ENCODE measurements around the gene BOD1L1. TPM values are rescaled to one million over a fixed set of nuclear protein-coding genes. Genes with fewer than 3 reads are reported as not detected.

The BOD1L1 gene
- 10 to 100 TPM; 42.8 to 45.1 TPM for total RNA-seq

DNA sequence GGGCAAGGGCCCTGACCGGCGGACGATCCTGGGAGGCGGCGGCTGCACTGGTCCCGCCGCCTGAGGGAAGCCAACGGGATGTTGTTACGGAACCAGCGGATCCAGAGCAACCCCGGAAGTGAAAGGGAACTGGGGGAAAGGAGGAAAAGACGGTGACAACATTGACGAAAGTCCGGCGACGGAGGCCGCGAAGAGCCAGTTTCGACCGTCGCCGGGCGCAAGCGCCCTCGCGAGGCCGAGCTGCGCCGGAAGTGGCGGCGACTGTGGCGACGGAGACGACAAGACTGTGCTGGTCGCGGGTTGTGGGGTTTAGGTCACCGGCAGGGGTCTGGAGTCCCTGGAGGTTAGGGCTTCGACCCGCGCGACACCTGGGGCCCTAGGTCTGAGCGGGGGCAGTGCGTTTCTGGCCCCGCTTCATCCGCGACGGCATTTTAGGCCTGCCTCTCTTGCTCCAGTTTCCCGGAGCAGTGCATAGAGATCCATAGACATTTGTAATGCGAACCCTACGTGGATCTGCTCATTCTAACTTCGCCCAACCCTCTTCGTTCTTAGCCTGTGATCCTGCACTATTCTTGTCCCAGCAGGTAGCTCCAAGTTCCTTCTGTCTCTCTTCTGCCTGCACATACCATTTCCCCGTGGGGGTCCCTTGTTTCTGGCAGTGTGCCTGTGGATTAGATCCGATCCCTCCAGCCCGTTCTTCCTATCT lies at the start of gene BOD1L1:
TSS of gene BOD1L1 (minus strand) at position 120 of the 706 bp plus-strand sequence. CDS start 138 bp downstream, outside the sequence.
- Mint-ChIP-seq H3K27me3 (ENCODE audit: low read depth) (no peaks in the 10 kb centered on the region), H3K9me3 (no peaks in the 10 kb centered on the region), H3K27ac (peak within 1 kb of the TSS; percentile 96), H3K4me3 (peak within 1 kb of the TSS; percentile 93 to 96), H3K4me1 (ENCODE audit: low read depth) (peaks cover 35% of the 10 kb centered on the region), H3K36me3 (ENCODE audit: insufficient read depth in 2 of 2) (peaks cover 3 to 5% of the 10 kb centered on the region in 2 donors)
- peak; percentile 86 to 90 for DNase-seq
- peak; percentile 89 to 90 for ATAC-seq (replicated peaks in 1 of 2)

DNA sequence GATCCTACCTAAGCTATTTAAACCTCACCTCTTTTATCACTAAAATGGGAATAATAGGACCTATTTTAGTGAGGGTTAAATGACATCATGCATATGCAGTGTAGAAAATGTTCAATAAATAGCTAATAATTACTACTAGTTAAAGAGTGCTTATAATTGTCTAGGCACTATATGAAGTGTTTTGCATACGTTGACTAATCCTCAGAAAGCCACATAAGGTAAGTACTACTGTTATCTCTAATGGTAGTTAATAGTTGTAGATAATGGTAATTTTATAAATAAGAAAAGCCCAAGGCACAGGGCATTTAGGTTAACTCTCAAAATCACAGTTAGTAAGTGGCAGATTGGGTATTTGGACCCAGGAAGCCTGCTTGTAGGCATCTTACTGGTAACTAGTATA lies 47.4 kb upstream of the BOD1L1 start:
- no peaks in the 10 kb centered on the region for H3K27me3 Mint-ChIP-seq (ENCODE audit: low read depth)
- no peak overlapping the region for H3K27ac Mint-ChIP-seq
- DNase-seq (no peak), ATAC-seq (replicated peaks in 1 of 2) (no peak)
- H3K9me3 Mint-ChIP-seq: peaks cover 11 to 16% of the 10 kb centered on the region in 2 donors
- H3K4me1 Mint-ChIP-seq (ENCODE audit: low read depth): no peaks in the 10 kb centered on the region
- H3K4me3 Mint-ChIP-seq: no peak overlapping the region
- H3K36me3 Mint-ChIP-seq (ENCODE audit: insufficient read depth in 2 of 2): no peaks in the 10 kb centered on the region

- no peak overlapping the region for H3K27ac Mint-ChIP-seq
- DNase-seq (no peak), ATAC-seq (replicated peaks in 1 of 2) (no peak)
- H3K27me3 Mint-ChIP-seq (ENCODE audit: low read depth): no peaks in the 10 kb centered on the region
- peaks cover 6 to 8% of the 10 kb centered on the region in 2 donors for H3K9me3 Mint-ChIP-seq
- H3K4me1 Mint-ChIP-seq (ENCODE audit: low read depth): no peaks in the 10 kb centered on the region
- H3K4me3 Mint-ChIP-seq: no peak overlapping the region
- H3K36me3 Mint-ChIP-seq (ENCODE audit: insufficient read depth in 2 of 2): peaks cover 0 to 1% of the 10 kb centered on the region in 2 donors
Observed at GRCh38 chr4:13673167-13673566, 45.6 kb upstream of the BOD1L1 start.

- DNase-seq (no peak), ATAC-seq (replicated peaks in 1 of 2) (no peak)
- no peak overlapping the region for H3K4me3 Mint-ChIP-seq
- H3K27ac Mint-ChIP-seq: no peak overlapping the region
- no peaks in the 10 kb centered on the region for H3K9me3 Mint-ChIP-seq
- H3K27me3 Mint-ChIP-seq (ENCODE audit: low read depth): no peaks in the 10 kb centered on the region
- no peaks in the 10 kb centered on the region for H3K4me1 Mint-ChIP-seq (ENCODE audit: low read depth)
- H3K36me3 Mint-ChIP-seq (ENCODE audit: insufficient read depth in 2 of 2): peaks cover 0 to 1% of the 10 kb centered on the region in 2 donors
Observed at GRCh38 chr4:13670456-13671160, 43.1 kb upstream of the BOD1L1 start.

DNA sequence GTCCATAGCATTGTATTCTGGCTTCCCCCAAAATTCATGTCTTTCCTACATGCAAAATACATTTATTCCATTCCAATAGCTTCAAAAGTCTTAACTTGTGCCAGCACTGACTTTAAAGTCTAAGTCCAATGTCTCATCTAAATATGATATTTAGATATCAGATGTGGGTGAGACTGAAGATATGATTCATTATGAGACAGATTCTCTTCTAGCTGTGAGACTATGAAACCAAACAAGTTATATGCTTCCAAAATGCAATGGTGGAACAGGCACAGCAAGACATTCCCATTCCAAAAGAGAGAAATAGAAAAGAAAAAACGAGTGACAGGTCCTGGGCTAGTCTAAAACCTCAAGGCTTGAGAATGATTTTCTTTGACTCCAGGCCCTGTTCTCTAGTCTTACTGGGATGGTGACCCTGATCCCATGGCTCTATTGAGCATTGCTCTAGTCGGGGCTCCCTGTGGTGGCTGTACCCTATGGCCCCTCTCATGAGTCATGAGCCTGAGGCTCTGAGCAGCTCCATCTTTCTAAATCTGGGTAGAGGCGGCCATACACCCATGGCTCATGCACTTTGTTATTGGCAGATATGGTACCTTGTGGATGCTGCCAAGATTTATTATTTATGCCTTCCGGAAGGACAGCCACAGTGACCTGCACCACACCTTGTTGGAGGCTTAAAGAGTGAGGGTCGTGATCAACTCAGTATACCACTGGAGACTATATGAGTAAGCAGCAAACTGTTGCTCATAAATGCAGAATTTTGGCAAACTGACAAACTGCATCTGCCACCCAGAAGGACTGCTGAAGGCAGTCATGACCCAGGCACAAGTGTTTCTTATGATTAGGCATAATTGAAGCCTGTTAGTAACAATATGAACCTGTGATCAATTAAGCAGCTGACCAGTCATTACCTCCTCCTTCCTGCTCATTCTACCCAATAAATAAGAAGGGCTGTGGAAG lies 38.5 kb upstream of the BOD1L1 start:
- ATAC-seq (replicated peaks in 1 of 2) (no peak), DNase-seq (no peak)
- Mint-ChIP-seq H3K4me3 (no peak overlapping the region), H3K9me3 (no peaks in the 10 kb centered on the region), H3K27ac (no peak overlapping the region), H3K27me3 (ENCODE audit: low read depth) (no peaks in the 10 kb centered on the region), H3K4me1 (ENCODE audit: low read depth) (no peaks in the 10 kb centered on the region), H3K36me3 (ENCODE audit: insufficient read depth in 2 of 2) (peaks cover 0 to 1% of the 10 kb centered on the region in 2 donors)

GRCh38 chr4:13659341-13660070 lies 32.0 kb upstream of the BOD1L1 start:
- DNase-seq (no peak), ATAC-seq (replicated peaks in 1 of 2) (no peak)
- no peak overlapping the region for H3K27ac Mint-ChIP-seq
- H3K9me3 Mint-ChIP-seq: no peaks in the 10 kb centered on the region
- peaks cover 12% of the 10 kb centered on the region for H3K4me1 Mint-ChIP-seq (ENCODE audit: low read depth)
- no peak overlapping the region for H3K4me3 Mint-ChIP-seq
- H3K27me3 Mint-ChIP-seq (ENCODE audit: low read depth): no peaks in the 10 kb centered on the region
- H3K36me3 Mint-ChIP-seq (ENCODE audit: insufficient read depth in 2 of 2): no peaks in the 10 kb centered on the region

GRCh38 chr4:13656569-13657405 lies 29.3 kb upstream of the BOD1L1 start:
- Mint-ChIP-seq H3K36me3 (ENCODE audit: insufficient read depth in 2 of 2) (no peaks in the 10 kb centered on the region), H3K9me3 (no peaks in the 10 kb centered on the region), H3K4me3 (peak overlapping the region; percentile 63 to 85), H3K27me3 (ENCODE audit: low read depth) (no peaks in the 10 kb centered on the region), H3K27ac (peak overlapping the region; percentile 68), H3K4me1 (ENCODE audit: low read depth) (peaks cover 14% of the 10 kb centered on the region)
- DNase-seq (peak; percentile 72 to 74), ATAC-seq (replicated peaks in 1 of 2) (peak; percentile 43 to 56)

DNA sequence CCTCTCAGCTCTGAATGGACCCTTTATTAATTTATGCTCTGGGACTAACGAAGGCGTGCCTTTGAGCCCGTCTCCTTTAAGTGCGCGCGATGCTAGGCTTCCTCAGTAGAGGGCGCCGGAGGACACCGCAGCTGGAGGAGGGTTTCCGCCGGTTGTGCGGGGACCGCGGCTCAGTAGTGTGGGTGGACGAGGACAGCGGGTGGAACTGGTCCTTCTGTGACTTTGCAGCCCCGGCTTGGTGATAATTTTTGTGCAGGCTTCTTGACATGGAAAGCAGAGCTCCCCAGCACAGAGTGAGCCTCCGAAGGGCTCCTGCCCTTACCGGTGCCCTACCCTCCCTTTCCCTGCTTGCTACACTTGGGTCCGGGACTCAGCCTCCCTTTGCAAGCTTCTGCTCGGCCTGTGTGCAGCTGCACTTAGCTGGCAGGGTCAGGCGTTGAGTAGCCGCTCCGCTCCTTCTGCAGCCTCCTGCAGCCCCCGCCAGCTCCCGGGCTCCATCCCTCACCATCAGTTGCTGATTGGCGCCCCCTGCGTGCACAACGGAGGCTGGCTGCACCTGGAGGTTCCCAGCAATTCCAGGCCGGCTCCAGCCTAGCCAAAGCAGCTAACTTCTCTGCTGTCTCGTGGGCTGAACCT lies 26.8 kb upstream of the BOD1L1 start:
- ATAC-seq (replicated peaks in 1 of 2) (peak; percentile 92), DNase-seq (peak; percentile 83 to 84)
- H3K36me3 Mint-ChIP-seq (ENCODE audit: insufficient read depth in 2 of 2): no peaks in the 10 kb centered on the region
- peak overlapping the region; percentile 54 to 80 for H3K4me3 Mint-ChIP-seq
- H3K4me1 Mint-ChIP-seq (ENCODE audit: low read depth): peaks cover 14% of the 10 kb centered on the region
- no peaks in the 10 kb centered on the region for H3K27me3 Mint-ChIP-seq (ENCODE audit: low read depth)
- H3K9me3 Mint-ChIP-seq: no peaks in the 10 kb centered on the region
- H3K27ac Mint-ChIP-seq: no peak overlapping the region

DNA sequence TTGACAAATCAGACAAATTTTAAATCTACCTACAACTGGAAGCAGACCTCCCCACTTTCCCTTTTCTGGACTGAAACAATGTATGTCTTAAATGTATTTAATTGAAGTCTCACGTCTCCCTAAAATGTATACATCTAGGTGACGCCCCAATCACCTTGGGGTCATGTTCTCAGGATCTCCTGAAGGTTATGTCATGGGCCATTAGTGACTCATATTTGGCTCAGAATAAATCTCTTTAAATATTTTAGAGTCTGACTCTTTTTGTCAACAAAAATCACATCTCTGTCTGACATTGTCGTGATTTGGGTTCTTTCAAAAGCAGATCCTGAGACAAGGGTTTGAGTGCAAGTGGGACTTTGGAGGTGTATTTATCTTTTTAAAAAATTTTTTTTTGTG lies 26.2 kb upstream of the BOD1L1 start:
- peak overlapping the region in 1 of 2 donors; percentile 80 for H3K4me3 Mint-ChIP-seq
- DNase-seq: no peak

GRCh38 chr4:13647031-13647430 lies 19.5 kb upstream of the BOD1L1 start:
- H3K27ac Mint-ChIP-seq: peak overlapping the region; percentile 35
- ATAC-seq (replicated peaks in 1 of 2) (no peak), DNase-seq (no peak)
- peaks cover 4% of the 10 kb centered on the region for H3K4me1 Mint-ChIP-seq (ENCODE audit: low read depth)
- peak overlapping the region; percentile 38 to 62 for H3K4me3 Mint-ChIP-seq
- H3K36me3 Mint-ChIP-seq (ENCODE audit: insufficient read depth in 2 of 2): no peaks in the 10 kb centered on the region
- H3K27me3 Mint-ChIP-seq (ENCODE audit: low read depth): peaks cover 17% of the 10 kb centered on the region
- no peaks in the 10 kb centered on the region for H3K9me3 Mint-ChIP-seq

More for the DNA sequence above, 26.2 kb upstream of the BOD1L1 start:
- H3K27ac Mint-ChIP-seq: no peak overlapping the region
- no peaks in the 10 kb centered on the region for H3K9me3 Mint-ChIP-seq
- no peaks in the 10 kb centered on the region for H3K27me3 Mint-ChIP-seq (ENCODE audit: low read depth)
- no peak for ATAC-seq (replicated peaks in 1 of 2)
- H3K4me1 Mint-ChIP-seq (ENCODE audit: low read depth): peaks cover 14% of the 10 kb centered on the region
- no peaks in the 10 kb centered on the region for H3K36me3 Mint-ChIP-seq (ENCODE audit: insufficient read depth in 2 of 2)

DNA sequence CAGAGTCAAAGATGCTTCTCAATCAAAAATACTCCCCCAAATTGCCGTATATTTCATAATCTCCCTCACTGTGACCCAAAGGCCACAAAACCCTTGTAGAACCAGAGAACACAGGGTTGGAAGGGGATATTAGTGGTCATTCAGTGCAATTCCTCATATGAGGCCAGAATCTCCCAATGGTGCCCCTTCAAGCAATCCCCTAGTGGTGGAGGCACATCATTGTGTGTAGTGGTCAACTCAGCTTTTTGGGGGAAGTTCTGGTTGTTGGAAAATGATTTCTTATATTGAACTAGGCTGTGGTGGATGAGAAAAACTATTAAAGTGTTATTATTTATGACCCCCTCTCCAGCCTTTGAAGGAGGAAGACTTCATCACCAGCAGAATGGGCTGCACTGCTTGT lies 17.6 kb upstream of the BOD1L1 start:
- DNase-seq (no peak), ATAC-seq (replicated peaks in 1 of 2) (no peak)
- Mint-ChIP-seq H3K9me3 (no peaks in the 10 kb centered on the region), H3K36me3 (ENCODE audit: insufficient read depth in 2 of 2) (no peaks in the 10 kb centered on the region), H3K4me1 (ENCODE audit: low read depth) (peaks cover 4% of the 10 kb centered on the region), H3K27ac (no peak overlapping the region), H3K4me3 (no peak overlapping the region), H3K27me3 (ENCODE audit: low read depth) (peaks cover 19% of the 10 kb centered on the region)

Data from activated T-cell treated with anti-CD3 and anti-CD28 coated beads, Interleukin-2, amount 50 U/mL, for 72 hours (primary cell).